Neural progenitor cell (in vitro differentiated cells): ENCODE measurements around the gene RLBP1.

Source experiments
- CTCF ChIP-seq: fragments of 200-600 bp; sonication (generic); IDR thresholded peaks from 2 replicates; pipeline ENCODE4 v1.5.1; 2017; ENCODE audit warnings: antibody characterized with exemption, mild to moderate bottlenecking
- EZH2 ChIP-seq: fragments of 200-600 bp; sonication (generic); IDR thresholded peaks from 2 replicates; pipeline ENCODE4 v1.6.1; 2017; ENCODE audit warnings: antibody characterized with exemption, mild to moderate bottlenecking, moderate library complexity
- EZH2phosphoT487 ChIP-seq: fragments of 200-600 bp; sonication (generic); IDR thresholded peaks from 2 replicates; pipeline ENCODE4 v1.6.1; 2017; ENCODE audit warnings: antibody characterized with exemption

- no peak for TF ChIP-seq CTCF
- TF ChIP-seq EZH2 = no peak
- TF ChIP-seq EZH2phosphoT487 = no peak
Measured at GRCh38 chr15:89167267-89168176, 53.9 kb downstream of the RLBP1 start.
